Measurements from ENCODE around the gene TIAM1. TPM values are rescaled to one million over a fixed set of nuclear protein-coding genes. Genes with fewer than 3 reads are reported as not detected.

Gene TIAM1
- total RNA-seq, 1 donor from 2014 or later = 8.4 TPM

GRCh38 chr21:31339721-31340120, 4.3 kb downstream of the TIAM1 start:
- H3K4me3 ChIP-seq (ENCODE audit: low read depth, low read length) = no peak overlapping the region
- no peak for TF ChIP-seq CTCF (IDR thresholded peaks at IDR 0.05; ENCODE audit: insufficient read depth, low read length, severe bottlenecking)
- DNase-seq (ENCODE audit: low read depth) = no peak
- no peaks in the 10 kb centered on the region for H3K36me3 ChIP-seq (ENCODE audit: control insufficient read depth, insufficient read depth, low read length)
- no peak for FAIRE-seq
- H3K27me3 ChIP-seq (ENCODE audit: control insufficient read depth, insufficient read depth, low read length) = no peaks in the 10 kb centered on the region

GRCh38 chr21:31338908-31339368, 5.1 kb downstream of the TIAM1 start:
- no peak for FAIRE-seq
- no peak for TF ChIP-seq CTCF (IDR thresholded peaks at IDR 0.05; ENCODE audit: insufficient read depth, low read length, severe bottlenecking)
- no peak for DNase-seq (ENCODE audit: low read depth)
- Histone ChIP-seq H3K36me3 (ENCODE audit: control insufficient read depth, insufficient read depth, low read length) (no peaks in the 10 kb centered on the region), H3K4me3 (ENCODE audit: low read depth, low read length) (no peak overlapping the region), H3K27me3 (ENCODE audit: control insufficient read depth, insufficient read depth, low read length) (no peaks in the 10 kb centered on the region)

GRCh38 chr21:31337996-31338907, 5.8 kb downstream of the TIAM1 start:
- FAIRE-seq (no peak), DNase-seq (ENCODE audit: low read depth) (peak; percentile 71)
- no peaks in the 10 kb centered on the region for H3K36me3 ChIP-seq (ENCODE audit: control insufficient read depth, insufficient read depth, low read length)
- no peaks in the 10 kb centered on the region for H3K27me3 ChIP-seq (ENCODE audit: control insufficient read depth, insufficient read depth, low read length)
- no peak overlapping the region for H3K4me3 ChIP-seq (ENCODE audit: low read depth, low read length)
- no peak for TF ChIP-seq CTCF (IDR thresholded peaks at IDR 0.05; ENCODE audit: insufficient read depth, low read length, severe bottlenecking)

- TF ChIP-seq CTCF (IDR thresholded peaks at IDR 0.05; ENCODE audit: insufficient read depth, low read length, severe bottlenecking) = no peak
- FAIRE-seq (no peak), DNase-seq (ENCODE audit: low read depth) (no peak)
- Histone ChIP-seq H3K36me3 (ENCODE audit: control insufficient read depth, insufficient read depth, low read length) (no peaks in the 10 kb centered on the region), H3K4me3 (ENCODE audit: low read depth, low read length) (no peak overlapping the region), H3K27me3 (ENCODE audit: control insufficient read depth, insufficient read depth, low read length) (no peaks in the 10 kb centered on the region)
Measured at GRCh38 chr21:31337086-31337485, 7.0 kb downstream of the TIAM1 start.

- Histone ChIP-seq H3K4me3 (ENCODE audit: low read depth, low read length) (no peak overlapping the region), H3K27me3 (ENCODE audit: control insufficient read depth, insufficient read depth, low read length) (no peaks in the 10 kb centered on the region), H3K36me3 (ENCODE audit: control insufficient read depth, insufficient read depth, low read length) (no peaks in the 10 kb centered on the region)
- no peak for DNase-seq (ENCODE audit: low read depth)
- no peak for TF ChIP-seq CTCF (IDR thresholded peaks at IDR 0.05; ENCODE audit: insufficient read depth, low read length, severe bottlenecking)
- no peak for FAIRE-seq
Measured at GRCh38 chr21:31336739-31337040, 7.4 kb downstream of the TIAM1 start.

Measured in bronchial epithelial cell (primary cell).